Common myeloid progenitor, CD34-positive (primary cell): Measurements from ENCODE around the gene EBF3.

Experiments
- CTCF ChIA-PET: fragments of 350-600 bp; sonication (Branson Sonifier 250); formaldehyde crosslinking; loops from one replicate; lab custom pipeline; 2021; ENCODE audit warnings: antibody characterized with exemption; lab: Charles Lee
- POLR2A ChIA-PET: fragments of 350-600 bp; sonication (Branson Sonifier 250); formaldehyde crosslinking; loops from one replicate; lab custom pipeline; 2021; ENCODE audit warnings: antibody characterized with exemption; lab: Charles Lee
- DNase-seq, 3 donors: peaks; one replicate each; pipeline versions ENCODE4 v3.0.0 to v3.0.0-alpha.2; 2013
- H3K27ac ChIP-seq, 2 experiments: 1 replicate in 1 of 2; 2 replicates in 1 of 2; pipeline ENCODE4 v1.7.0; 2013; ENCODE audit warnings: inconsistent platforms in 2 of 2, low read length in 2 of 2, mild to moderate bottlenecking in 2 of 2, low read depth in 1 of 2, moderate library complexity in 1 of 2; ENCODE audit not compliant: severe bottlenecking in 2 of 2, insufficient read depth in 1 of 2, poor library complexity in 1 of 2
- H3K27me3 ChIP-seq, 5 experiments: replicated peaks in 2 of 5; 1 replicate in 3 of 5; 2 replicates in 2 of 5; pipeline versions ENCODE4 v1.6.1 to v1.7.0; 2013; ENCODE audit warnings: low read length in 4 of 5, mild to moderate bottlenecking in 2 of 5, moderate library complexity in 2 of 5, inconsistent platforms in 1 of 5; ENCODE audit not compliant: insufficient read depth in 5 of 5, control insufficient read depth in 4 of 5
- H3K36me3 ChIP-seq, 4 experiments: 1 replicate in 2 of 4; 2 replicates in 2 of 4; pipeline versions ENCODE4 v1.6.1 to v1.7.0; 2013; ENCODE audit warnings: low read length in 3 of 4, control low read depth in 1 of 4, mild to moderate bottlenecking in 1 of 4; ENCODE audit not compliant: control insufficient read depth in 4 of 4, insufficient read depth in 4 of 4
- H3K4me1 ChIP-seq, 4 experiments: 1 replicate in 3 of 4; 2 replicates in 1 of 4; pipeline versions ENCODE4 v1.6.1 to v1.7.1; 2013; ENCODE audit warnings: low read length in 3 of 4, mild to moderate bottlenecking in 3 of 4, control low read depth in 1 of 4, inconsistent platforms in 1 of 4, moderate library complexity in 1 of 4; ENCODE audit not compliant: control insufficient read depth in 4 of 4, insufficient read depth in 4 of 4; ENCODE audit errors: control extremely low read depth in 1 of 4
- H3K4me3 ChIP-seq, 7 experiments: 1 replicate in 4 of 7; 2 replicates in 3 of 7; pipeline versions ENCODE4 v1.5.1 to v1.7.0; 2013; ENCODE audit warnings: mild to moderate bottlenecking in 7 of 7, low read length in 6 of 7, moderate library complexity in 6 of 7, inconsistent platforms in 2 of 7, low read depth in 2 of 7, control low read depth in 1 of 7; ENCODE audit not compliant: insufficient read depth in 4 of 7, control insufficient read depth in 1 of 7; ENCODE audit errors: extremely low read depth in 1 of 7
- H3K9me3 ChIP-seq, 5 experiments: 1 replicate in 4 of 5; 2 replicates in 1 of 5; pipeline versions ENCODE4 v1.6.1 to v1.7.1; 2013; ENCODE audit warnings: low read length in 4 of 5, mild to moderate bottlenecking in 2 of 5, inconsistent platforms in 1 of 5, low read depth in 1 of 5, moderate library complexity in 1 of 5; ENCODE audit not compliant: control insufficient read depth in 4 of 5, insufficient read depth in 2 of 5; ENCODE audit errors: control extremely low read depth in 1 of 5
- WGBS: methylation state at CpG from one replicate; pipeline ENCODE4 v1.1.5; 2013; ENCODE audit not compliant: insufficient coverage; 5-methylcytosine and 5-hydroxymethylcytosine counted together

Gene EBF3

DNA sequence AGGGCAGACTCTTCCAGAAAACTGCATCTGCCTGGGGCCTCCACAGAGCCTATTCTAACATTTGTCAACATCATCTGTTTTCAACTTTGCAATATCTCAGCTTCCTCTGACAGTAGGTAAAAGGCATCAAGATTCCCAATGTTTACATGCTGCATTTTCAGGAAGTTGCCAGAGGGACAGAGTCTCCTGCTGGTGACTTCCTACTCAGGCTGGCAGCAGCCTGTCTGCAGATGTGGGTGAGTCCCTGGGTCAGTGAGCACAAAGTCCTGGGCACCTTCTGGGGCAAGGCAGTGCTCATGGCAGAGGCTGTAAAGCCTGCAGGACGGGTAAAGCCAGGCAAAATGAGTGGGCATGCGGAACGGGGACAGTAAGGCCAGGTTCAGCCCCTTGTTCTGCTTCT, 69.4 kb downstream of the EBF3 start:
- Histone ChIP-seq H3K27me3 (peaks cover 0 to 44% (median 12%) of the 10 kb centered on the region in 5 experiments), H3K9me3 (no peaks in the 10 kb centered on the region), H3K27ac (no peak overlapping the region), H3K4me3 (no peak overlapping the region), H3K36me3 (no peaks in the 10 kb centered on the region), H3K4me1 (no peaks in the 10 kb centered on the region)
- ChIA-PET POLR2A (no interaction called here), CTCF (interaction anchor here (1.2 kb wide), 1 partner anchor 867 kb away, joined by 3 read pairs; no protein-coding TSS in a partner anchor)
- DNase-seq = no peak
- 100% methylated on average over 3 of the region's 3 CpGs for WGBS

DNA sequence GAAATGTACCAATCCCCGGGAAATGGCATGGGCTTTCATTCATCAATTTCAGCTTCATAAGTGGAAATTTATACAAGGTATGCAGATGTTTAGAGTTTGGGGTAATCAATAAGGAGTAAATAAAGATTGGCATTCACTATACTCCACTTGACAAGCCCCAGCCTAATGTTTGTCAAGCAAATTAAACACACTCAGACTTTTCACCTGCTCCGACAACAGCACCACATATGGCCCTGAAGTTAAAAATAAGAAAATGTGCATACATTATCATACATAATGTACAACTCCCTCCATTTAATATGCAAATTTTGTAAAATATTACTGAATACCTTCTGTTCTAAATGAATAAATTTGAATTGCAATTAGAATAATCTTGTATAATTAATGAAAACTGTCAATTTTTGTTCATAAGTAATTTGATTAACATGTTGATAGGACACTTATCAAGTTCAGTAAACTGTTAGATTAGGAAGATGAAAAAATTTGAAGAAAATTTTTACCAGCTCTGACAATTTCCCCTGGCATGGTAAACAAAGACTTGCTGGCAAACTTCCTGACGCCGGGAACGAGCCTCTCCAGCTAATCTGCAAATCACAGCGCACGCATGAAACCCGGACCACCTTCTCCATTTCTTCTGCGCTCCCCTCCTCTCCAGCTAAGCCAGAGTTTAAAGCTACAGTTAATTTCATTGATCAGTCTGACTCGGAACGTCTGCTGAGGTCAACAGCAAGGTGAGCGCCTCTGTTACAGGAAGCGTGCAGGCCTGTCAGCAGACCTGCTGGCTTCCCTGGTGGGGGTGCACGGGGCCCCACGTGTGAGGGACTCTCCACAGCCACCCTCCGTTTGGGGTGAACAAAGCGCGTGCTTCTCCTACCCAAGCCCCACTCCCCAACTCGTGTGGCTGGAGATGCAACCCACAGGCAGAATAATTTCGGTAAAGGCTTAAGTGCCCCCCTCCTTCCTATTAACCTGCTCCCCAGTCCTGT, 70.7 kb downstream of the EBF3 start:
- Histone ChIP-seq H3K36me3 (no peaks in the 10 kb centered on the region), H3K4me1 (no peaks in the 10 kb centered on the region), H3K9me3 (no peaks in the 10 kb centered on the region), H3K27me3 (peaks cover 0 to 31% (median 11%) of the 10 kb centered on the region in 5 experiments), H3K27ac (no peak overlapping the region), H3K4me3 (no peak overlapping the region)
- ChIA-PET CTCF (interaction anchor here (1.7 to 1.9 kb wide), 2 partner anchors 11 to 40 kb away, joined by 6 read pairs; no protein-coding TSS in a partner anchor), POLR2A (no interaction called here)
- 60% methylated on average over 16 of the region's 20 CpGs for WGBS
- no peak for DNase-seq

DNA sequence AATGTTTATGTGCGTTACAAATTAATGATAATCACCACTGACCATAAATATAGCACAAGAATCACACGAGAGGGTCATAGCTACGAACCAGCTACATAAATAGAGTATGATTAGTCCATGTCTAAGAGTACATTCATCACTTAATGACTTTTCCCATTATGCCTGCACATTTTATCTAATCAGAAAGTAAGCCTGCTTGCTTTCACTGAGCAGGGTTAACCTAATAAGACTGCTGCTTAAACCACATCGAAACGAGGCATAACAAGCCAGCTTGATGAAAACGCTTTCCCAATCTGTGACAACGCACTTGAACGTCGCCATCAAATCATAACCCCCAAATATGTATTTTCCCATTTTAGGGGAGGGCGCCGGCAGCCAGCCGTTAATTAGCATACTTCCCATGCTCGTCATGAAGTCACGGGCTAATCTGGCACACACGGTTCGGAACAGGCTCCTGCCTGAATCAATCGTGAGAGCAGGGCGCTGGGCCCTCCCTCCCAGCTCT, 71.5 kb downstream of the EBF3 start:
- ChIA-PET POLR2A (no interaction called here), CTCF (interaction anchor here (1.7 to 1.9 kb wide), 2 partner anchors 10 to 39 kb away, joined by 6 read pairs; no protein-coding TSS in a partner anchor)
- no peak for DNase-seq
- Histone ChIP-seq H3K36me3 (no peaks in the 10 kb centered on the region), H3K4me3 (no peak overlapping the region), H3K27me3 (peaks cover 0 to 23% (median 4%) of the 10 kb centered on the region in 5 experiments), H3K9me3 (no peaks in the 10 kb centered on the region), H3K27ac (no peak overlapping the region), H3K4me1 (no peaks in the 10 kb centered on the region)
- WGBS = 96% methylated on average over 17 of the region's 18 CpGs

GRCh38 chr10:129891806-129892205, 72.3 kb downstream of the EBF3 start:
- Histone ChIP-seq H3K4me3 (no peak overlapping the region), H3K4me1 (no peaks in the 10 kb centered on the region), H3K9me3 (no peaks in the 10 kb centered on the region), H3K36me3 (no peaks in the 10 kb centered on the region), H3K27ac (no peak overlapping the region), H3K27me3 (peaks cover 0 to 15% (median 0%) of the 10 kb centered on the region in 5 experiments)
- CTCF ChIA-PET = interaction anchor here (0.9 to 1.9 kb wide), 2 partner anchors 10 to 11 kb away, joined by 3 to 6 read pairs; no protein-coding TSS in a partner anchor
- DNase-seq = no peak
- 98% methylated on average over 10 of the region's 13 CpGs for WGBS
- POLR2A ChIA-PET = no interaction called here

DNA sequence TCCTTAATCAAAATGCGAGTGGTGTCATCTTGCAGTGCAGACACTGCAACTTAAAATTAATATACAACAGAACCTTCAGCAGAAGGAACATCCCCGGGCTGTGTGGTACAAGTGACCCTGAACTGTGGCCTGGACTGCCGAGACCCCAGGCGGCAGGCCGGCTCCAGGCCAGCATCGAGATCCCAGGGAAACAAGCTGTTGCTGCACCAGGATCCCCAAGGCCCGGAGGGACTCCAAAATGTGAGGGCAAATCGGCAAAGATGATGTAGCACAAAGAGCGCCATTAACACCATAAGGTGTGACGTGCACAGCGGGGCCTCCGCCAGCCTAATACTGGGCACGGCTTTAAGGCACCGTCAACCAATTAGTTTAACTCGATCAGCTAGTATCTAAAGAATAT, 73.9 kb downstream of the EBF3 start:
- DNase-seq = no peak
- H3K27me3 ChIP-seq = peaks cover 0 to 12% (median 0%) of the 10 kb centered on the region in 5 experiments
- ChIA-PET CTCF (interaction anchor here (0.6 to 1.2 kb wide), 3 partner anchors 9 to 15 kb away, joined by 3 read pairs; no protein-coding TSS in a partner anchor), POLR2A (no interaction called here)
- no peak overlapping the region for H3K27ac ChIP-seq
- no peaks in the 10 kb centered on the region for H3K36me3 ChIP-seq
- 98% methylated on average over 12 of the region's 15 CpGs for WGBS
- H3K9me3 ChIP-seq = no peaks in the 10 kb centered on the region
- no peak overlapping the region for H3K4me3 ChIP-seq
- no peaks in the 10 kb centered on the region for H3K4me1 ChIP-seq

DNA sequence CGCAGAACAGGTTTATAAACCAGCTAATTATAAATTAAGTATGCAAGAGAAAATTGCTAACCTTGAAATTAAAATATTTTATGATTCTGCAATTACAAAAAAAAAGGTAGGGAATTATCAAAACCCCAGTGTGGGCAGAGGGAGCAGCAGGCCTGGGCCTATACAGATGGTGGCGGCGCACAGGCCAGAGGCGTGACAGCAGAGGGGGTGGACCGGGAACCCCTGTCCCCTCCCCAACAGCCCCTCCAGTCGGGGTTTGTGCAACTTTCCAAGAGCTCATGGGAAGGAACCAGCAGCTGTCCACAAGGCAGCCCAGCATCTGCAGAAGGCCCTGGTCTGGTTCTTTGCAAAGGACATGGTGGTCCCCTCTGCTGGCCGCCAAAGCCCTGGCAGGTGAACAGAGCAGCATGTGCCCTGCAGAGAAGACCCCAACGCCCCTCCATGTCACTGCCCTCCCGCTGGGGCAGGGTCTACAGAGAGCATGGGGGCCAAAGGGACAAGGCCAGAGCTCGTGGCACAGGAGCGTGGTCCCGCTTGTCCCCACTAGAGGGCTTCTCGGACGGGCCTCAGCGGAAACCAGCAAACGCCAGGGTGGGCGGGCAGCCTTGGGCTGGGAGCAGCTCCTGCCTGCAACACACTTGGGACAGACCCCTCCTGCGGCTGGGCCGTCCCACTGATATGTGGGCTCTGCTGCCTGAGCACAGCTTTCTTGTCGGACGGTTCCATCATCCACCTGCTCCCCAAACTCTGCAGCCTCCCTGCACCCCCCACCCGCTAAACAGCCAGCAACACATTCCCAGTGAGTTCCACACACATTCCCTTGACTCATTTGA, 75.1 kb downstream of the EBF3 start:
- WGBS = 73% methylated on average over 16 of the region's 22 CpGs
- POLR2A ChIA-PET = no interaction called here

More for the DNA sequence above, 75.1 kb downstream of the EBF3 start:
- H3K27me3 ChIP-seq = peaks cover 0 to 6% (median 0%) of the 10 kb centered on the region in 5 experiments
- no peaks in the 10 kb centered on the region for H3K9me3 ChIP-seq
- peaks cover 3 to 7% (median 5%) of the 10 kb centered on the region in 4 experiments for H3K4me1 ChIP-seq
- DNase-seq = peak; percentile 29 to 49 (median 42)
- H3K27ac ChIP-seq = no peak overlapping the region
- CTCF ChIA-PET = interaction anchor here (0.7 to 2.1 kb wide), 12 partner anchors 9 to 859 kb away, joined by 3 to 8 read pairs (median 4); no protein-coding TSS in a partner anchor
- no peaks in the 10 kb centered on the region for H3K36me3 ChIP-seq
- no peak overlapping the region for H3K4me3 ChIP-seq
